ENCODE measurements around the gene F13A1.

The F13A1 gene

GRCh38 chr6:6125495-6125894 lies 195.0 kb downstream of the F13A1 start:
- POLR2A ChIA-PET (ENCODE audit: low non-redundant PET) = no interaction called here
- CTCF ChIA-PET = no interaction called here
- no peak for TF ChIP-seq CTCF (conservative IDR thresholded peaks at IDR 0.05; ENCODE audit: low read depth)
- no peak overlapping the region for H3K27ac ChIP-seq
- DNase-seq (ENCODE audit: low spot score) = no peak

- CTCF ChIA-PET = interaction anchor here (0.6 to 0.7 kb wide), 2 partner anchors 534 to 651 kb away, joined by 3 to 4 read pairs; no protein-coding TSS in a partner anchor
- DNase-seq (ENCODE audit: low spot score) = no peak
- POLR2A ChIA-PET (ENCODE audit: low non-redundant PET) = no interaction called here
- no peak for TF ChIP-seq CTCF (conservative IDR thresholded peaks at IDR 0.05; ENCODE audit: low read depth)
- no peak overlapping the region for H3K27ac ChIP-seq
These were observed 196.7 kb downstream of the F13A1 start for GRCh38 chr6:6123803-6124202.

- no peak for DNase-seq (ENCODE audit: low spot score)
- CTCF ChIA-PET = interaction anchor here (2.1 kb wide), 1 partner anchor 10 kb away, joined by 7 read pairs; no protein-coding TSS in a partner anchor
- no peak for TF ChIP-seq CTCF (conservative IDR thresholded peaks at IDR 0.05; ENCODE audit: low read depth)
- H3K27ac ChIP-seq = no peak overlapping the region
- POLR2A ChIA-PET (ENCODE audit: low non-redundant PET) = no interaction called here
These were observed 198.5 kb downstream of the F13A1 start for GRCh38 chr6:6121943-6122342.

- CTCF ChIA-PET = interaction anchor here (0.7 kb wide), 1 partner anchor 17 kb away, joined by 3 read pairs; no protein-coding TSS in a partner anchor
- no peak for DNase-seq (ENCODE audit: low spot score)
- TF ChIP-seq CTCF (conservative IDR thresholded peaks at IDR 0.05; ENCODE audit: low read depth) = no peak
- POLR2A ChIA-PET (ENCODE audit: low non-redundant PET) = no interaction called here
- H3K27ac ChIP-seq = no peak overlapping the region
These were observed 214.9 kb downstream of the F13A1 start for GRCh38 chr6:6105472-6106036.
